WI38 (cell line): ENCODE results near the gene EFL1.

Experiments used
- H3K4me3 ChIP-seq: 2 replicates; pipeline ENCODE4 v1.5.1; 2011; ENCODE audit warnings: low read depth, mild to moderate bottlenecking, control low read depth, low read length
- CTCF ChIP-seq: IDR thresholded peaks from 2 replicates; pipeline ENCODE4 v1.5.1; 2012; ENCODE audit warnings: low read depth, mild to moderate bottlenecking, control low read depth, low read length

The EFL1 gene

GRCh38 chr15:82133251-82133650 is 129.3 kb downstream of the EFL1 start:
- TF ChIP-seq CTCF, result no peak
- H3K4me3 ChIP-seq, result no peak overlapping the region

GRCh38 chr15:82132742-82133141 is 129.8 kb downstream of the EFL1 start:
- no peak for TF ChIP-seq CTCF
- H3K4me3 ChIP-seq, result no peak overlapping the region

GRCh38 chr15:82132096-82132495 is 130.4 kb downstream of the EFL1 start:
- no peak for TF ChIP-seq CTCF
- H3K4me3 ChIP-seq, result no peak overlapping the region

- no peak for TF ChIP-seq CTCF
- H3K4me3 ChIP-seq, result no peak overlapping the region
Measured at GRCh38 chr15:82130248-82130647, 132.3 kb downstream of the EFL1 start.

- TF ChIP-seq CTCF, result no peak
- H3K4me3 ChIP-seq, result no peak overlapping the region
Measured at GRCh38 chr15:82129761-82130160, 132.8 kb downstream of the EFL1 start.

- no peak for TF ChIP-seq CTCF
- no peak overlapping the region for H3K4me3 ChIP-seq
Measured at GRCh38 chr15:82129149-82129692, 133.3 kb downstream of the EFL1 start.

GRCh38 chr15:82128401-82129148 is 134.0 kb downstream of the EFL1 start:
- no peak for TF ChIP-seq CTCF

More at GRCh38 chr15:82128401-82129148, 134.0 kb downstream of the EFL1 start:
- no peak overlapping the region for H3K4me3 ChIP-seq
